Thymus (tissue), 11 donors: ENCODE data around the gene TTC39C. TPM values are rescaled to one million over a fixed set of nuclear protein-coding genes. Genes with fewer than 3 reads are reported as not detected.

Experiments
- DNase-seq, 9 donors: peaks; one replicate each; pipeline ENCODE4 v3.0.0-alpha.2; 2013; ENCODE audit warnings: low spot score in 9 of 9, low read depth in 6 of 9, missing footprints in 1 of 9
- H3K27ac ChIP-seq, 2 donors: one replicate each; pipeline ENCODE4 v1.5.1; 2013; ENCODE audit warnings: control low read depth in 1 of 2, low read depth in 1 of 2, low read length in 1 of 2, mild to moderate bottlenecking in 1 of 2, moderate library complexity in 1 of 2
- H3K27me3 ChIP-seq, 2 donors: one replicate each; pipeline ENCODE4 v1.5.1; 2013; ENCODE audit warnings: low read length in 1 of 2; ENCODE audit not compliant: control insufficient read depth in 2 of 2, insufficient read depth in 1 of 2
- H3K36me3 ChIP-seq, 2 donors: one replicate each; pipeline ENCODE4 v1.5.1; 2013; ENCODE audit warnings: low read length in 1 of 2, mild to moderate bottlenecking in 1 of 2, moderate library complexity in 1 of 2; ENCODE audit not compliant: control insufficient read depth in 2 of 2, insufficient read depth in 2 of 2
- H3K4me1 ChIP-seq, 2 donors: one replicate each; pipeline ENCODE4 v1.5.1; 2013; ENCODE audit warnings: low read length in 2 of 2; ENCODE audit not compliant: control insufficient read depth in 2 of 2, insufficient read depth in 2 of 2
- H3K4me3 ChIP-seq, 2 donors: one replicate each; pipeline ENCODE4 v1.5.1; 2013; ENCODE audit warnings: low read length in 2 of 2, control low read depth in 1 of 2, mild to moderate bottlenecking in 1 of 2
- H3K9me3 ChIP-seq, 2 donors: one replicate each; pipeline ENCODE4 v1.5.1; 2013; ENCODE audit warnings: low read length in 1 of 2, mild to moderate bottlenecking in 1 of 2; ENCODE audit not compliant: control insufficient read depth in 2 of 2, insufficient read depth in 1 of 2
- WGBS: extraction: QIAGEN DNeasy Blood & Tissue Kit; methylation state at CpG from one replicate; pipeline ENCODE4 v1.1.7; 2013; 5-methylcytosine and 5-hydroxymethylcytosine counted together
- polyA plus RNA-seq: library from polyadenylated mRNA; stranded (reverse); fragments of 200-250 nt; gene quantifications from one replicate; pipeline ENCODE4 v1.2.3, GENCODE V29; 2013
- total RNA-seq: library from RNA; stranded (reverse); fragments of 120-200 nt; gene quantifications from one replicate; pipeline ENCODE4 v1.2.4, GENCODE V29; 2013
- donor health status: healthy.

The TTC39C gene
- total and polyA plus RNA-seq, 2 donors: 28.0 to 33.7 TPM

DNA sequence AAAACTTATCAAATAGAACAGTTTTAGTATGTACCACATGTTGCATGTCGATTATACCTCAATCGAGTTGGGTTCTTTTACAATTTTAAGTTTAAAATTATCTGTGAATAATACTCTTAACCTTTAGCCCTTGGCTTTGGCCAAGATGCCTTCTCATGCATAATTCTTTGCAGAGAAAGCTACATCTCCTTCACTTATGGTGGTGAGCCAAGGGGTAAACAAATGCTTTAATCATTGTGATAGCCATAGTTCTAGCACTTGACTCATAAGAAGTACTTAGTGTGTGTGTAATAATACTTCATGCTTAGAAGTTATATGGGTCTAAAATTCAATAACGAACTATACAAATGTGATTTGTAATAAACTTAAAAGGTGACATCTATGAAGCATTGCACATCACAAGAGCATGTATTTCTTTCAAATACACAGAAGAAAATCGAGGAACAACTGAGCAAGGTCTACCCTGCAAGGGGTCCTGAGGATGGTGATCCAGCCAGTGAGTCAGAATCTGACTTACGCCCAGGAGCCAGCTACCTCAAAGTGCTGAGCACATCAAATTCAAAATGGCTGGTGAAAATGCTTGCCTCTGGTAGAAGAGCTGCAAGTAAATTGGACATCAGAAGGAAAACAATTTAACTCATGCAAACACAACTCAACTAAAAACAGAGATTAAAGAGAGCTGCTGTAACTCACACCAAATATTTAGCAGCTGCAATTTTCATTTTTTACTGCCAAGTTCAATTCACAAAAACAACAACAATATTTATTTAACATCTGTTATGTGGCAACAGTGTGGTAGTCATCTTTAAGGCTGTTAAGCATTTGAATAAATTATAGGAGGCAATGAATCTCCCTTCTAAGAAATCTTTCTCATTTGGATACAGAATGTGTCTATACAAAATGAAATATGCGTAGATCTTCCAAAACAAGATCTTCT is 23.8 kb upstream of the TTC39C start:
- H3K27ac ChIP-seq: no peak overlapping the region
- H3K4me1 ChIP-seq: peaks cover 0 to 5% of the 10 kb centered on the region in 2 donors
- H3K9me3 ChIP-seq: no peaks in the 10 kb centered on the region
- H3K36me3 ChIP-seq: no peaks in the 10 kb centered on the region
- H3K4me3 ChIP-seq: no peak overlapping the region
- 95% methylated on average over 6 of the region's 6 CpGs for WGBS
- H3K27me3 ChIP-seq: no peaks in the 10 kb centered on the region
- no peak for DNase-seq

DNA sequence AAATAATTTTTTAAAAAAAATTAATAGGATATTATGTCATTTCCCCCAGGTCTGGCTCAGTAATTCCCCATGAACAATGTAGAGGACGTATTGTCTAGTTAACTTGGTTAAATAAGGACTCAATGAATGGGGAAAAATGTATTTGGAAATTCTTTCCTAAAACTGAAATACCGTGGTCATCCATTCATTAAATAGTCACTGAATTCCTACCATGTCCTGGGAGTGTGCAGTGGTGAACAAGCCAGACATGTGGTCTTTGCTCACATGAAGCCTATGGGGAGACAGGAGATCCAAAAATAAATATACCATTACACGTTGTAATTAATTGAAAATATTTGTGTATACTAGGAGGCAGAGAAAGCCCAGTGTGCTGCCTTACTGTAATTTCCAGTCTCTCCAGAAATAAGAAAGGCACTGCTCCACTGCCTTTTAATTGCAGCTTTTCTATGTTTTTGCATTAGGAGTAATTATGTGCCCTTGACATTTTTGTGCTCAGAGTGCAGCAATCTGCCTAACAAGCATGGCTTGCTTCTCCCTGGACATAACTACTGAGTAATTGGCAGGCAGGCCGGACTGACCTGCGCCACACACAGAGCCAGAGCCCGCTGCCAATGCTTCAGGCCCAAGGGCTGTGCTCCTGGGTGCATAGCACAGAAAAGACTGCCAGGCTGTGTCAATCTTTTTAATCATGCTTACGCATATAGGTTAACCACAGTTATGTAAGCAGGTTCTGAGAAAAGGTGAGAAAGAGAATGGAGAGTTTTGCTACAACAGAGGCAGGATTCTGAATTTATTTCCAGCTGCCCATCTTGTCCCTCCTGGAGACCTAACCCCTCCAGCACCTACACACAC is 22.2 kb upstream of the TTC39C start:
- Histone ChIP-seq H3K27me3 (no peaks in the 10 kb centered on the region), H3K27ac (no peak overlapping the region), H3K4me3 (no peak overlapping the region), H3K9me3 (no peaks in the 10 kb centered on the region), H3K4me1 (peaks cover 0 to 5% of the 10 kb centered on the region in 2 donors), H3K36me3 (no peaks in the 10 kb centered on the region)
- 81% methylated on average over 7 of the region's 7 CpGs for WGBS
- peak in 1 of 9 donors; percentile 52 for DNase-seq

- no peaks in the 10 kb centered on the region for H3K27me3 ChIP-seq
- no peaks in the 10 kb centered on the region for H3K9me3 ChIP-seq
- no peak overlapping the region for H3K27ac ChIP-seq
- DNase-seq: no peak
- peaks cover 0 to 5% of the 10 kb centered on the region in 2 donors for H3K4me1 ChIP-seq
- no peaks in the 10 kb centered on the region for H3K36me3 ChIP-seq
- no peak overlapping the region for H3K4me3 ChIP-seq
- 95% methylated on average over 2 of the region's 2 CpGs for WGBS
Observed at GRCh38 chr18:23992941-23993280, 21.6 kb upstream of the TTC39C start.

DNA sequence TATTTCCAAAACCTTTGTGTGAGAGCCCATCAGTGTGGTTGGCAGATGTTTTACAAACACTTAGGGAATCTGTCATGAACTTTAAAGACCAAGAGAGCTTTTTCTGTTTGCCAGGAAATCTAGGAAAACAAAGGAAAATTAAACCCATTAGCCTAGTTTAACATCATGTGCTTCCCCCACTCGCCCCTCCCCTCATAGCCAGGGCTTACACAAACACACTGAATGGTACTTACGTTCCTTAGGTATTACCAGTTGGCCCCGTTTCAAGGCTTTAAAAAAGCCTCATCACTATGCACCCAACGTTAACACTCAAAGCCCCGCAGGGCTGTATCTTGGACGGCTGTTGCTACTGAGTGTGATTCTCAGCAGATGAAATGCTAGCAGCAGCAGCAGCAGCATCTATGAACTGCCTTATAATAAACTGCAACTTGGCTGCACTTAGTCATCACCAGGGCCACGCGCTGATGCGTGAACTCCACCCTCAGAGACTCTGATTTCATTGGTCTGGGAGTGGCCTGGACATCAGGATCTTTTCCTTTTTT is 20.1 kb upstream of the TTC39C start:
- no peaks in the 10 kb centered on the region for H3K9me3 ChIP-seq
- DNase-seq: no peak
- 92% methylated on average over 9 of the region's 9 CpGs for WGBS
- H3K4me1 ChIP-seq: peaks cover 0 to 5% of the 10 kb centered on the region in 2 donors
- H3K27me3 ChIP-seq: no peaks in the 10 kb centered on the region
- H3K27ac ChIP-seq: no peak overlapping the region
- no peaks in the 10 kb centered on the region for H3K36me3 ChIP-seq
- H3K4me3 ChIP-seq: no peak overlapping the region

DNA sequence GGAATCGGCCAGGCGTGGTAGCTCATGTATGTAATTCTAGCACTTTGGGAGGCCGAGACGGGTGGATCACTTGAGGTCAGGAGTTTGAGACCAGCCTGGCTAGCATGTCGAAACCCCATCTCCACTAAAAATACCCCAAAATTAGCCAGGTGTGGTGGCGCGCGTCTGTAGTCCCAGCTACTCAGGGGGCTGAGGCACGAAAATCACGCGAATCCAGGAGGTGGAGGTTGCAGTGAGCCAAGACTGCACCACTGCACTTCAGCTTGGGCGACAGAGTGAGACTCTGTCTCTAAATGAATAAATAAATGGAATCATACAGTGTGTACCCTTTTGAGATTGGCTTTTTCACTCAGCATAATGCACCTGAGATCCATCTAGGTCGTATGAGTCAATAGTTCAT is 19.4 kb upstream of the TTC39C start:
- H3K36me3 ChIP-seq: no peaks in the 10 kb centered on the region
- no peak overlapping the region for H3K4me3 ChIP-seq
- no peaks in the 10 kb centered on the region for H3K9me3 ChIP-seq
- 93% methylated on average over 13 of the region's 13 CpGs for WGBS
- H3K27me3 ChIP-seq: no peaks in the 10 kb centered on the region
- H3K4me1 ChIP-seq: peaks cover 0 to 5% of the 10 kb centered on the region in 2 donors
- no peak overlapping the region for H3K27ac ChIP-seq
- DNase-seq: no peak

DNA sequence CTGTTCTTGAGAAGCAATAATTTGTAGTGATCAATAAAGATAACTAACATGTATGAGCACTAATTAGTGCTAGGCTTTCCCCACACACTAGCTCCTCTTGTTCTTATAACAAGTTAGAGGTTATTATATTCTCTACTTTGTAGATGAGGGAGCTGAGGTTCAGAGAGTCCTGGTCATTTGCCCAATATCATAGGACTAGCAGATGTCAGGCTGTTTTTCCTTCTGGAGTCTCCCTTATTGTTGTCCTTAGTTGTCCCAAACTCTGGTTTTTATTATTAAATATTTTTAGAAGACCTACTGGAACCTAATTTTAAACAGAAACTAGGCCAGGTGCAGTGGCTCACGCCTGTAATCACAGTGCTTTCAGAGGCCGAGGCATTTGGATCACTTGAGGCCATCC is 16.5 kb upstream of the TTC39C start:
- no peak for DNase-seq
- WGBS: 97% methylated on average over 2 of the region's 2 CpGs
- Histone ChIP-seq H3K9me3 (no peaks in the 10 kb centered on the region), H3K36me3 (no peaks in the 10 kb centered on the region), H3K4me1 (peaks cover 0 to 3% of the 10 kb centered on the region in 2 donors), H3K27me3 (no peaks in the 10 kb centered on the region), H3K4me3 (no peak overlapping the region), H3K27ac (no peak overlapping the region)

GRCh38 chr18:23998820-23999219 is 15.7 kb upstream of the TTC39C start:
- Histone ChIP-seq H3K4me3 (no peak overlapping the region), H3K27ac (no peak overlapping the region), H3K4me1 (peaks cover 0 to 3% of the 10 kb centered on the region in 2 donors), H3K27me3 (no peaks in the 10 kb centered on the region), H3K9me3 (no peaks in the 10 kb centered on the region), H3K36me3 (no peaks in the 10 kb centered on the region)
- DNase-seq: no peak
- 70% methylated on average over 4 of the region's 4 CpGs for whole genome bisulfite sequencing

GRCh38 chr18:24000613-24001490 is 13.7 kb upstream of the TTC39C start:
- H3K27ac ChIP-seq: no peak overlapping the region

More at GRCh38 chr18:24000613-24001490, 13.7 kb upstream of the TTC39C start:
- no peaks in the 10 kb centered on the region for H3K9me3 ChIP-seq
- no peaks in the 10 kb centered on the region for H3K4me1 ChIP-seq
- no peak overlapping the region for H3K4me3 ChIP-seq
- H3K36me3 ChIP-seq: no peaks in the 10 kb centered on the region
- DNase-seq: no peak
- H3K27me3 ChIP-seq: no peaks in the 10 kb centered on the region
- 97% methylated on average over 8 of the region's 8 CpGs for WGBS
